Body of pancreas (tissue), 4 donors: ENCODE results near the gene SLC38A10. TPM values are rescaled to one million over a fixed set of nuclear protein-coding genes. Genes with fewer than 3 reads are reported as not detected.
A peak's percentile ranks its signal among the peaks of the same experiment; 100 is the strongest.

Experiments
- ATAC-seq: fragments of 150-250 bp; one replicate; pipeline ENCODE4 v1.9.1; 2016
- DNase-seq, 4 donors: peaks; one replicate each; pipeline ENCODE4 v3.0.0-alpha.2; 2019
- H3K27ac ChIP-seq, 4 donors: fragments of 200-600 bp; sonication (generic); 1 replicate in 3 of 4; 2 replicates in 1 of 4; pipeline versions ENCODE4 v1.5.1 to v1.6.1; 2016 to 2019; ENCODE audit warnings: mild to moderate bottlenecking in 1 of 4, mixed read lengths in 1 of 4, moderate library complexity in 1 of 4
- H3K27me3 ChIP-seq, 2 donors: fragments of 200-600 bp; sonication (generic); one replicate each; pipeline ENCODE4 v1.6.0; 2016; ENCODE audit warnings: mild to moderate bottlenecking in 1 of 2
- H3K36me3 ChIP-seq, 2 donors: fragments of 200-600 bp; sonication (generic); replicated peaks in 1 of 2; 2 replicates each; pipeline ENCODE4 v1.5.1; 2016; ENCODE audit warnings: low read depth in 2 of 2; ENCODE audit not compliant: insufficient read depth in 1 of 2
- H3K4me1 ChIP-seq: fragments of 200-600 bp; sonication (generic); one replicate; pipeline ENCODE4 v1.6.0; 2016
- H3K4me3 ChIP-seq, 2 donors: fragments of 200-600 bp; sonication (generic); 1 replicate in 1 of 2; 2 replicates in 1 of 2; pipeline ENCODE4 v1.5.1; 2016 to 2019
- H3K9me3 ChIP-seq, 3 donors: fragments of 200-600 bp; sonication (generic); 1 replicate in 2 of 3; 2 replicates in 1 of 3; pipeline ENCODE4 v1.5.1; 2016
- POLR2A ChIP-seq, 3 donors: fragments of 450-650 bp; IDR thresholded peaks; one replicate each; pipeline ENCODE4 v1.6.1; 2016; ENCODE audit warnings: antibody characterized with exemption in 3 of 3, mild to moderate bottlenecking in 2 of 3
- WGBS, 2 donors: methylation state at CpG; one replicate each; pipeline ENCODE4 v1.1.5; 2017; 5-methylcytosine and 5-hydroxymethylcytosine counted together
- intact Hi-C: fragments of 100-400 bp; cut with DNase I; formaldehyde crosslinking; loops from one replicate; pipeline ENCODE4 v1.15.1; 2023
- total RNA-seq, 2 donors: library from RNA; depleted of rRNA; stranded (reverse); fragments of >200 nt; gene quantifications; one replicate each; pipeline ENCODE4 v1.1.0, GENCODE V29; 2016
- TF ChIP-seq, protein P1 (sequence below), 7 experiments: fragments of 450-650 bp in 4 of 7; fragments of 200-600 bp in 3 of 7; sonication (generic) in 3 of 7; IDR thresholded peaks; one replicate each; pipeline ENCODE4 v1.5.1; 2016 to 2019; ENCODE audit warnings: antibody characterized with exemption in 7 of 7

Gene SLC38A10
- total RNA-seq, 2 donors from 2014 or later, result 102 to 203 TPM

DNA sequence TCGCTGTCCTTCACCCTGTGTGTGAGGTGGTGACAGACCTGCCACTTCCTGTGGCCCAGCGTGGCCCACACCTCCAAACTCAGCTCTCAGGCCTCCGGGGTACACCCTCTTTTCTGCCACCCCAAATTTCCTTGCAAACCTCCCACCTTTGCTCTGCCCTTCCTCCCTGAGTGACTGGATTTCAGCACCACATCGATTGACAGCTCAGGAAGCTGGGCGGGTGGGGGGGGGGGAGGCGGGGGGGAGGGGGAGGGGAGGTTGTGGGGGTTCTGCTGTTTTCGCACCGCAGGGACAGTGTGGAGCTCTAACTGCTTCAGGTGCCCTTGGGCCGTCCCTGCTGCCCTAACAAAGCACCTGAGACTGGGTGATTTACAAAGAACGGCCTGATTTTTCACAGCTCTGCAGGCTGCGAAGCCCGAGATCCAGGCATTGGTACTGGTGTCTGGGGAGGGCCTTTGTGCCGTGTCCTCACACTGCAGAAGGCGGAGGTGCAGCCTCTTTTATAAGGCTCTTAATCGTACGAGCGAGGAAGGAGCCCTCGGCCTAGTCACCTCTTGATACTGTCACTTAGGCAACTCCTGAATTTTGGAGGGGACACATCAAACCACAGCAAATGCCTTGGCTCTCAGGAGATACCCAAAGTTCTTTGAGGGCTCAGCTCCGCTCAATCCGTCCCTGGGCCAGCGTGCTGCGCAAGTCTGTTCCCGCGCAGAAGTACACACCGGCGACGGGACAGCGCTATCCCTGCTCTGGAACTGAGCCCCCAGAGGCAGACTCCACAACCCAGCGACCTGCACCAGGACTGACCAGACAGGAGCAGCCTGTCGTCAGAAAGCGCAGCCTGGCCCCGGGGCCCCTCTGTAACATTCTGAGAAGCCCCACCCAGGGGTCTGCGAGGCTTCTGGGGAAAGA lies 52.4 kb downstream of the SLC38A10 start:
- intact Hi-C loops, result no loop called here
- no peaks in the 10 kb centered on the region for H3K36me3 ChIP-seq

DNA sequence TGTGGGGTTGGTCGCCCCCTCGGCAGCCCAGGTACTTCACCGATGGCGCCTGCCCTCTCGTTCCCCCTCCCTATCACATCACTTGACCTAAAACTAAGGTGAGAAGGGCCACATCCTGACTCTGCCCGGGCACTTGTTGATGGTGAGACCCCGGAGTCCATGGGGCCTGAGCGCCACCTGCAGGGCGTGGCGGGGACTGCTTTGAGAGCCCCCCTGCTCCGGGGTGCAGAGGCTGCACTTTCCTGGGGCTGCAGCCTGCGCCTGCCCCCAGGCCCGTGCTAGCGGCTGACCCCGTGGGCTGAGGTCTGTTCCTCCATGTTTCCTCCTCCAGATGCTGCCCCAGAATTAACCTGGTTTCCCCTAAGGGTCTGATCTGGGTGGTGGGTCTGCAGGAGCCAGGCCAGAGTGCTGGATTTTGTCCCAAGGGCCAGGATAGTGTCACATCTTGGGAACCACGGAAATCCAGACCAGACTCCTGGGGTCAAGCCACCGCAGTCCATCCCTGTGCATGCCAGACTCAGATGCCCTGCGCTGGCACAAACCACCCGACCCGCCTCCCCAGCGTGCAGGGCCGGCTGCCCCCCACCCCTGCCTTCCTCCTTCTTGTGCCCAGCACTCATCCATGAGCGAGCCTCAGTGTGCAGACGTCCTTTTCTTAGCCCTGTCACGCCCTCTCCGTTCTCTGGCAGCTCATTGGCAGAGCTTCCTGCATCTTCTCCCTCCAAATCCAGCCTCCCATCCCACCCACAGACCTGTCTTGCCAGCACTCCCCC lies 53.3 kb downstream of the SLC38A10 start:
- WGBS, 2 donors, result 43 to 46% methylated on average over 10 to 26 of the region's 26 CpGs
- no peak for TF ChIP-seq POLR2A (IDR thresholded peaks at IDR 0.05)
- TF ChIP-seq, protein P1, sequence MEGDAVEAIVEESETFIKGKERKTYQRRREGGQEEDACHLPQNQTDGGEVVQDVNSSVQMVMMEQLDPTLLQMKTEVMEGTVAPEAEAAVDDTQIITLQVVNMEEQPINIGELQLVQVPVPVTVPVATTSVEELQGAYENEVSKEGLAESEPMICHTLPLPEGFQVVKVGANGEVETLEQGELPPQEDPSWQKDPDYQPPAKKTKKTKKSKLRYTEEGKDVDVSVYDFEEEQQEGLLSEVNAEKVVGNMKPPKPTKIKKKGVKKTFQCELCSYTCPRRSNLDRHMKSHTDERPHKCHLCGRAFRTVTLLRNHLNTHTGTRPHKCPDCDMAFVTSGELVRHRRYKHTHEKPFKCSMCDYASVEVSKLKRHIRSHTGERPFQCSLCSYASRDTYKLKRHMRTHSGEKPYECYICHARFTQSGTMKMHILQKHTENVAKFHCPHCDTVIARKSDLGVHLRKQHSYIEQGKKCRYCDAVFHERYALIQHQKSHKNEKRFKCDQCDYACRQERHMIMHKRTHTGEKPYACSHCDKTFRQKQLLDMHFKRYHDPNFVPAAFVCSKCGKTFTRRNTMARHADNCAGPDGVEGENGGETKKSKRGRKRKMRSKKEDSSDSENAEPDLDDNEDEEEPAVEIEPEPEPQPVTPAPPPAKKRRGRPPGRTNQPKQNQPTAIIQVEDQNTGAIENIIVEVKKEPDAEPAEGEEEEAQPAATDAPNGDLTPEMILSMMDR (IDR thresholded peaks at IDR 0.05), result peak; percentile 49 to 62 (median 59)
- H3K4me3 ChIP-seq, result no peak overlapping the region
- DNase-seq, result peak; percentile 47 to 67 (median 53)
- H3K36me3 ChIP-seq, result no peaks in the 10 kb centered on the region
- H3K27me3 ChIP-seq, result no peaks in the 10 kb centered on the region
- intact Hi-C loops, result no loop called here
- no peak overlapping the region for H3K27ac ChIP-seq
- ATAC-seq, result no peak
- H3K9me3 ChIP-seq, result no peaks in the 10 kb centered on the region
- H3K4me1 ChIP-seq, result peaks cover 30% of the 10 kb centered on the region

More for the DNA sequence above, 52.4 kb downstream of the SLC38A10 start:
- no peak for ATAC-seq
- no peak overlapping the region for H3K4me3 ChIP-seq
- peaks cover 22% of the 10 kb centered on the region for H3K4me1 ChIP-seq
- DNase-seq, result no peak
- WGBS, 2 donors, result 66 to 73% methylated on average over 24 to 30 of the region's 33 CpGs
- TF ChIP-seq POLR2A (IDR thresholded peaks at IDR 0.05), result no peak
- TF ChIP-seq, protein P1 (IDR thresholded peaks at IDR 0.05), result no peak
- H3K27me3 ChIP-seq, result no peaks in the 10 kb centered on the region
- H3K27ac ChIP-seq, result no peak overlapping the region
- H3K9me3 ChIP-seq, result no peaks in the 10 kb centered on the region

DNA sequence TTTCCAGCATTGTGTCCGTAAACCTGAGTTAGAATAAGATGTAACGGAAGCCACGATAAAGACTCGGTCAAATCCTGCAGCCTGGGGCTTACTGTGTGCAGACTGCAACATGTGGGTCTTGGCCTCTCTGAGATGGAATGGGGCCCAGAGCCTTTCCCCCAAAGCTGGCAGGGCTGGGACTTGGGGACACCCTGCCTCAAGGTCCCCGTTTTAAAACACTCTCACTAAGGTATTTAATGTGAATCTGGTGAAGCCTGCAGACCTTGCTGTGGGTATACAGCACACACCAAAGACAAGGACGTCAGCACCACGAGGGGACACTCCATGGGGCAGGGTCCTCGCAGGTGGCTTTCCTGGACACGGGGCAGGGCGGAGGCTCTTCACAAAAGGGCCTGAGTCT lies 53.9 kb downstream of the SLC38A10 start:
- no peak for ATAC-seq
- DNase-seq, result no peak
- Histone ChIP-seq H3K36me3 (no peaks in the 10 kb centered on the region), H3K27me3 (no peaks in the 10 kb centered on the region), H3K27ac (no peak overlapping the region), H3K9me3 (no peaks in the 10 kb centered on the region), H3K4me1 (peaks cover 32% of the 10 kb centered on the region), H3K4me3 (no peak overlapping the region)
- TF ChIP-seq, protein P1 (IDR thresholded peaks at IDR 0.05), result no peak
- TF ChIP-seq POLR2A (IDR thresholded peaks at IDR 0.05), result no peak
- intact Hi-C loops, result no loop called here
- WGBS, 2 donors, result 81 to 82% methylated on average over 4 to 10 of the region's 10 CpGs

DNA sequence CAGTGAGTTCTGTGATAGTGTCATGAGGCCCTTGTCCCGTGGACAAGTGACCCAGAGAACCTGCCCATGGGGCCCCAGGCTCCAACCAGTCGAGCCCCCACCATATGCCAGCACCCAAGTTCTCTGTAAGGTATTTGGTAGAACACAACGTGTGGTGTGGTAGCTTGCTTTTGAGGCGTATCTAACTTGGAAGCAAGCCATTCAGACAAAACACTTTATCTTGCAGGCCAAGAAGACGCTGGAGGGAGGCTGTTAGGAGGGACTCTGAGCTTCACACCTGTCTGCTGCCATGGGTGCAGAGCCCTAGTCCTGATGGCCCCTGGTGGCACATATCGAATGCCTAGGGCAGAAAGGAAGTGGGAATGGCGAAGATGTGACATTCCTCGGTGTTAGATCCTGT lies 54.3 kb downstream of the SLC38A10 start:
- H3K4me3 ChIP-seq, result no peak overlapping the region

More for the DNA sequence above, 54.3 kb downstream of the SLC38A10 start:
- TF ChIP-seq, protein P1 (IDR thresholded peaks at IDR 0.05), result no peak
- TF ChIP-seq POLR2A (IDR thresholded peaks at IDR 0.05), result no peak
- DNase-seq (no peak), ATAC-seq (no peak)
- intact Hi-C loops, result no loop called here
- 54 to 65% methylated on average over 8 of the region's 8 CpGs for WGBS, 2 donors
- H3K36me3 ChIP-seq, result no peaks in the 10 kb centered on the region
- H3K27me3 ChIP-seq, result no peaks in the 10 kb centered on the region
- H3K27ac ChIP-seq, result no peak overlapping the region
- peaks cover 32% of the 10 kb centered on the region for H3K4me1 ChIP-seq
- no peaks in the 10 kb centered on the region for H3K9me3 ChIP-seq
